ENCODE results near the gene XAB2.

GRCh38 chr19:7582446-7582845 lies 46.9 kb downstream of the XAB2 start:
- TF ChIP-seq CTCF (IDR thresholded peaks at IDR 0.05; ENCODE audit: low read depth, low read length, poor library complexity, severe bottlenecking), result no peak
- TF ChIP-seq EZH2phosphoT487 (IDR thresholded peaks at IDR 0.05; ENCODE audit: borderline replicate concordance, low read length), result no peak

Measured in DOHH2 (cell line).